H1 (cell line): ENCODE measurements around the gene NFKBIE. TPM values are rescaled to one million over a fixed set of nuclear protein-coding genes. Genes with fewer than 3 reads are reported as not detected.

Experiments
- CTCF ChIA-PET: fragments of 300-600 bp; sonication (Branson Sonifier 250); formaldehyde crosslinking; loops from one replicate; lab custom pipeline; 2021; ENCODE audit not compliant: partially characterized antibody; lab: Charles Lee
- POLR2A ChIA-PET: fragments of 300-600 bp; sonication (Branson Sonifier 250); formaldehyde crosslinking; loops from one replicate; lab custom pipeline; 2021; ENCODE audit warnings: inconsistent platforms; ENCODE audit not compliant: partially characterized antibody; lab: Charles Lee
- DNase-seq, 2 experiments: peaks; one replicate each; pipeline versions ENCODE4 v3.0.0 to v3.0.0-alpha.2; 2010 to 2022; ENCODE audit warnings: low spot score in 2 of 2, low read depth in 1 of 2, mixed read lengths in 1 of 2
- FAIRE-seq: peaks from 2 replicates; lab custom pipeline; 2011; peaks lifted over from hg19 to GRCh38; lab: Jason Lieb, UNC
- H2AFZ ChIP-seq: 2 replicates; pipeline ENCODE4 v1.8.1; 2012; ENCODE audit warnings: low read length, inconsistent platforms
- H2AK5ac ChIP-seq: 2 replicates; pipeline ENCODE4 v1.6.1; 2013; ENCODE audit warnings: low read depth, low read length
- H2BK120ac ChIP-seq: replicated peaks from 2 replicates; pipeline ENCODE3; 2013; ENCODE audit warnings: low read depth, low read length, inconsistent platforms
- H2BK12ac ChIP-seq: 2 replicates; pipeline ENCODE4 v1.6.1; 2013; ENCODE audit warnings: low read depth, low read length
- H2BK15ac ChIP-seq: 2 replicates; pipeline ENCODE4 v1.6.1; 2013; ENCODE audit warnings: low read length
- H2BK20ac ChIP-seq: 2 replicates; pipeline ENCODE4 v1.6.1; 2013; ENCODE audit warnings: low read length
- H2BK5ac ChIP-seq: 2 replicates; pipeline ENCODE4 v1.6.1; 2013; ENCODE audit warnings: low read depth, low read length
- H3K14ac ChIP-seq: 2 replicates; pipeline ENCODE4 v1.6.1; 2013; ENCODE audit warnings: inconsistent platforms; ENCODE audit not compliant: insufficient read length
- H3K18ac ChIP-seq: 2 replicates; pipeline ENCODE4 v1.6.1; 2013; ENCODE audit warnings: low read length; ENCODE audit errors: extremely low read depth
- H3K23ac ChIP-seq: 2 replicates; pipeline ENCODE4 v1.6.1; 2013; ENCODE audit warnings: inconsistent platforms; ENCODE audit not compliant: insufficient read length
- H3K23me2 ChIP-seq: 2 replicates; pipeline ENCODE4 v1.6.1; 2013; ENCODE audit warnings: low read depth, low read length
- H3K27ac ChIP-seq: 2 replicates; pipeline ENCODE4 v1.6.1; 2011; ENCODE audit warnings: low read depth, low read length, inconsistent platforms
- H3K27me3 ChIP-seq, 4 experiments: replicated peaks in 1 of 4; 1 replicate in 1 of 4; 2 replicates in 3 of 4; pipeline versions ENCODE4 v1.6.1 to v1.8.1; 2011 to 2013; ENCODE audit warnings: low read length in 3 of 4, mild to moderate bottlenecking in 3 of 4, inconsistent platforms in 2 of 4, mixed read lengths in 2 of 4, moderate library complexity in 1 of 4; ENCODE audit not compliant: control insufficient read depth in 3 of 4, insufficient read depth in 3 of 4; ENCODE audit errors: extremely low read depth in 1 of 4
- H3K36me3 ChIP-seq, 4 experiments: 2 replicates each; pipeline versions ENCODE4 v1.6.1 to v1.8.1; 2011 to 2013; ENCODE audit warnings: mild to moderate bottlenecking in 4 of 4, low read length in 3 of 4, moderate library complexity in 2 of 4, control low read depth in 1 of 4, inconsistent platforms in 1 of 4; ENCODE audit not compliant: insufficient read depth in 4 of 4, control insufficient read depth in 2 of 4
- H3K4ac ChIP-seq: replicated peaks from 2 replicates; pipeline ENCODE3; 2013; ENCODE audit warnings: low read length, low read depth, mixed read lengths, inconsistent platforms; ENCODE audit not compliant: insufficient read length
- H3K4me1 ChIP-seq, 4 experiments: replicated peaks in 1 of 4; 1 replicate in 1 of 4; 2 replicates in 3 of 4; pipeline versions ENCODE4 v1.6.1 to v1.8.1; 2011 to 2013; ENCODE audit warnings: low read length in 3 of 4, inconsistent platforms in 2 of 4, mixed read lengths in 1 of 4; ENCODE audit not compliant: insufficient read depth in 4 of 4, control insufficient read depth in 3 of 4
- H3K4me2 ChIP-seq, 2 experiments: 2 replicates each; pipeline versions ENCODE4 v1.6.1 to v1.8.1; 2011 to 2013; ENCODE audit warnings: low read depth in 2 of 2, low read length in 2 of 2, control low read depth in 1 of 2, inconsistent platforms in 1 of 2, mild to moderate bottlenecking in 1 of 2; ENCODE audit not compliant: insufficient read depth in 1 of 2
- H3K4me3 ChIP-seq, 4 experiments: fragments of 200-600, 300-600 bp in 1 of 4; sonication (generic), shearing (Covaris generic), sonication (Bioruptor Twin) in 1 of 4; 2 replicates each; pipeline versions ENCODE4 v1.5.1 to v1.8.1; 2011 to 2016; ENCODE audit warnings: low read length in 4 of 4, low read depth in 3 of 4, control low read depth in 2 of 4, inconsistent platforms in 2 of 4, mild to moderate bottlenecking in 2 of 4, mixed read lengths in 1 of 4, moderate library complexity in 1 of 4; ENCODE audit not compliant: insufficient read depth in 2 of 4; ENCODE audit errors: extremely low read depth in 1 of 4
- H3K56ac ChIP-seq: replicated peaks from 2 replicates; pipeline ENCODE3; 2013; ENCODE audit warnings: low read depth, mild to moderate bottlenecking, mixed read lengths, low read length, inconsistent platforms; ENCODE audit not compliant: insufficient read length
- H3K79me1 ChIP-seq: 2 replicates; pipeline ENCODE4 v1.6.1; 2013; ENCODE audit warnings: low read depth, low read length, control low read depth
- H3K79me2 ChIP-seq, 2 experiments: 2 replicates each; pipeline versions ENCODE4 v1.6.1 to v1.8.1; 2012 to 2013; ENCODE audit warnings: low read length in 2 of 2, mild to moderate bottlenecking in 2 of 2, inconsistent platforms in 1 of 2; ENCODE audit not compliant: insufficient read depth in 2 of 2, control insufficient read depth in 1 of 2
- H3K9ac ChIP-seq, 4 experiments: replicated peaks in 1 of 4; 1 replicate in 1 of 4; 2 replicates in 3 of 4; pipeline versions ENCODE4 v1.6.1 to v1.8.1; 2011 to 2013; ENCODE audit warnings: low read depth in 3 of 4, low read length in 3 of 4, control low read depth in 2 of 4, mild to moderate bottlenecking in 2 of 4, moderate library complexity in 2 of 4, inconsistent platforms in 1 of 4; ENCODE audit errors: extremely low read depth in 1 of 4
- H3K9me3 ChIP-seq, 2 experiments: 2 replicates each; pipeline versions ENCODE4 v1.6.1 to v1.8.1; 2012 to 2013; ENCODE audit warnings: mild to moderate bottlenecking in 2 of 2, moderate library complexity in 2 of 2, control low read depth in 1 of 2, inconsistent platforms in 1 of 2, low read depth in 1 of 2, low read length in 1 of 2, mixed read lengths in 1 of 2; ENCODE audit not compliant: insufficient read depth in 2 of 2
- H4K20me1 ChIP-seq, 2 experiments: replicated peaks in 1 of 2; 2 replicates each; pipeline versions ENCODE3 to v1.8.1; 2011 to 2013; ENCODE audit warnings: inconsistent platforms in 2 of 2, low read length in 2 of 2, mild to moderate bottlenecking in 1 of 2; ENCODE audit not compliant: insufficient read depth in 2 of 2, control insufficient read depth in 1 of 2
- H4K5ac ChIP-seq: 2 replicates; pipeline ENCODE4 v1.6.1; 2013; ENCODE audit warnings: low read length, low read depth, mixed read lengths, inconsistent platforms; ENCODE audit not compliant: insufficient read length
- H4K8ac ChIP-seq: 2 replicates; pipeline ENCODE4 v1.8.0; 2013; ENCODE audit warnings: mild to moderate bottlenecking, moderate library complexity, low read length, inconsistent platforms; ENCODE audit not compliant: insufficient read depth; ENCODE audit errors: extremely low read depth
- H4K91ac ChIP-seq: replicated peaks from 2 replicates; pipeline ENCODE3; 2013; ENCODE audit warnings: low read length, mixed read lengths, inconsistent platforms; ENCODE audit not compliant: insufficient read length
- EGR1 ChIP-seq: IDR thresholded peaks from 2 replicates; pipeline ENCODE4 v1.6.1; 2011; ENCODE audit warnings: low read depth, low read length, borderline replicate concordance
- NANOG ChIP-seq: IDR thresholded peaks from 2 replicates; pipeline ENCODE4 v1.6.1; 2011; ENCODE audit warnings: low read length, low read depth, mild to moderate bottlenecking, inconsistent platforms; ENCODE audit not compliant: insufficient read depth, poor library complexity, severe bottlenecking
- POU5F1 ChIP-seq: IDR thresholded peaks from 2 replicates; pipeline ENCODE4 v1.6.1; 2011; ENCODE audit warnings: low read depth, mild to moderate bottlenecking, low read length, moderate library complexity
- RFX5 ChIP-seq: IDR thresholded peaks from 2 replicates; pipeline ENCODE4 v1.6.1; 2011; ENCODE audit warnings: low read depth, low read length, improper control_type of control experiment, borderline replicate concordance
- YY1 ChIP-seq: IDR thresholded peaks from 2 replicates; pipeline ENCODE4 v1.6.1; 2011; ENCODE audit warnings: low read depth, mild to moderate bottlenecking, low read length
- WGBS, 2 experiments: shearing (Covaris generic) in 1 of 2; methylation state at CpG; one replicate each; pipeline versions ENCODE4 v1.1.6 to v1.1.7; 2013 to 2015; ENCODE audit warnings: low lambda C conversion rate in 2 of 2, mixed read lengths in 2 of 2, inconsistent platforms in 1 of 2, low coverage in 1 of 2, missing lambda C conversion rate in 1 of 2; ENCODE audit not compliant: insufficient replicate concordance in 2 of 2, insufficient coverage in 1 of 2, insufficient read length in 1 of 2; ENCODE audit errors: extremely low coverage in 1 of 2, missing lambda C conversion rate in 1 of 2; 5-methylcytosine and 5-hydroxymethylcytosine counted together
- polyA plus RNA-seq, 7 experiments: library from polyadenylated mRNA; depleted of rRNA in 3 of 7; stranded (reverse) in 5 of 7; unstranded in 2 of 7; fragments of >200 nt in 5 of 7; fragments of 200-250 nt in 2 of 7; gene quantifications; 1 replicate in 5 of 7; 2 replicates in 1 of 7; 4 replicates in 1 of 7; pipeline versions ENCODE4 v1.2.1 to v1.2.3, GENCODE V29; 2011 to 2013; ENCODE audit warnings: missing spikeins in 2 of 7, mixed read lengths in 2 of 7
- total RNA-seq: library from RNA; stranded (reverse); fragmentation: NEBNext Ultra II Directional; extraction: Animal tissue kit (Norgen Biotek cat#: 25700); gene quantifications from 2 replicates; pipeline ENCODE4 v1.2.1, GENCODE V29; 2021

The NFKBIE gene
- total and polyA plus RNA-seq, 2 of the 8 experiments (the other 6 are each of a cell fraction or from before 2014, with no cell fraction given) = 13.5 to 19.2 TPM

DNA sequence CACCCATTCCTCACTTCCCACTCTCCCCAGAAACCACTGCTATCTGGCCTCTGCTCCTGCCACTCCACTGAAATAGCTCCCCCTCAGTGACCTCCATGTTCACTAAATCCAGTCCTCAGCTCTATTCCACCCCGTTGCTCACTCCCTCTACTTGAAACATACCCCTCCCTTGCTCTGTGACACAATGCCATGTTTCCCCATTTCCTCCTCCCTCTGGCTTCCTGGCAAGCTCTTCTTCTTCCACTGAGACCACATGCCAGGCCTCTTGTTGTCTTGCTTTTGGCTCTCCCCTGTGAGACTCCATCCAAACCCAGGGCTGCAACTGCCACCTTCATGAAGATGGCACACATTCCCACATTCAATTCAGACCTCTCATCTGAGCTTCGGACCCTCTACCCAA lies 18.8 kb upstream of the NFKBIE start:
- DNase-seq (no peak), FAIRE-seq (no peak)
- no peaks in the 10 kb centered on the region for H3K23me2 ChIP-seq
- no peak overlapping the region for H3K23ac ChIP-seq
- no peaks in the 10 kb centered on the region for H4K20me1 ChIP-seq
- TF ChIP-seq EGR1 (no peak), RFX5 (no peak), NANOG (no peak), POU5F1 (no peak), YY1 (no peak)
- no peak overlapping the region for H3K14ac ChIP-seq
- H4K91ac ChIP-seq = no peak overlapping the region
- H3K4me1 ChIP-seq = no peaks in the 10 kb centered on the region; a peak in 1 of 7 replicates
- CTCF ChIA-PET = interaction anchor here (1.0 to 4.7 kb wide), 6 partner anchors 8 to 55 kb away, joined by 3 to 29 read pairs (median 6); no protein-coding TSS in a partner anchor
- 74% methylated on average over 2 of the region's 2 CpGs; no CpG with 5 or more reads in 1 of the 2 experiments for WGBS, 2 experiments
- H2BK5ac ChIP-seq = no peak overlapping the region
- no peak overlapping the region for H3K56ac ChIP-seq
- no peak overlapping the region for H2BK12ac ChIP-seq
- no peak overlapping the region for H3K4me3 ChIP-seq
- H2BK120ac ChIP-seq = no peak overlapping the region
- no peak overlapping the region for H3K4me2 ChIP-seq
- H3K27me3 ChIP-seq = peaks cover 0 to 4% (median 1%) of the 10 kb centered on the region in 4 experiments; a peak in 3 of 7 replicates
- H3K79me2 ChIP-seq = no peaks in the 10 kb centered on the region
- no peak overlapping the region for H4K5ac ChIP-seq
- H3K4ac ChIP-seq = no peak overlapping the region
- no peaks in the 10 kb centered on the region for H3K9me3 ChIP-seq
- no peak overlapping the region for H4K8ac ChIP-seq
- H2AK5ac ChIP-seq = no peak overlapping the region
- H2BK15ac ChIP-seq = no peak overlapping the region
- no peak overlapping the region for H3K9ac ChIP-seq
- no peaks in the 10 kb centered on the region for H3K36me3 ChIP-seq
- no peaks in the 10 kb centered on the region for H3K79me1 ChIP-seq
- no peak overlapping the region for H3K27ac ChIP-seq
- POLR2A ChIA-PET = interaction anchor here (0.7 to 2.0 kb wide), 8 partner anchors 10 to 44 kb away, joined by 3 to 8 read pairs (median 4); partner anchors contain the start of gene AARS2
- no peak overlapping the region for H3K18ac ChIP-seq
- no peak overlapping the region for H2BK20ac ChIP-seq
- no peak overlapping the region for H2AFZ ChIP-seq
